Fibroblast of mammary gland (primary cell): ENCODE results near the gene HSD17B4.

Experiments
- DNase-seq: peaks from one replicate; pipeline ENCODE4 v3.0.0-alpha.2; 2010; ENCODE audit warnings: low read depth
- H3K4me3 ChIP-seq: 2 replicates; pipeline ENCODE4 v1.5.1; 2011; ENCODE audit warnings: low read depth, mild to moderate bottlenecking, low read length, moderate library complexity; ENCODE audit not compliant: control insufficient read depth
- TF ChIP-seq, protein P1 (sequence below): conservative IDR thresholded peaks from 2 replicates; pipeline ENCODE4 v1.5.1; 2011; ENCODE audit warnings: low read depth, low read length, inconsistent platforms; ENCODE audit not compliant: control insufficient read depth, insufficient read depth

HSD17B4 gene, protein sequence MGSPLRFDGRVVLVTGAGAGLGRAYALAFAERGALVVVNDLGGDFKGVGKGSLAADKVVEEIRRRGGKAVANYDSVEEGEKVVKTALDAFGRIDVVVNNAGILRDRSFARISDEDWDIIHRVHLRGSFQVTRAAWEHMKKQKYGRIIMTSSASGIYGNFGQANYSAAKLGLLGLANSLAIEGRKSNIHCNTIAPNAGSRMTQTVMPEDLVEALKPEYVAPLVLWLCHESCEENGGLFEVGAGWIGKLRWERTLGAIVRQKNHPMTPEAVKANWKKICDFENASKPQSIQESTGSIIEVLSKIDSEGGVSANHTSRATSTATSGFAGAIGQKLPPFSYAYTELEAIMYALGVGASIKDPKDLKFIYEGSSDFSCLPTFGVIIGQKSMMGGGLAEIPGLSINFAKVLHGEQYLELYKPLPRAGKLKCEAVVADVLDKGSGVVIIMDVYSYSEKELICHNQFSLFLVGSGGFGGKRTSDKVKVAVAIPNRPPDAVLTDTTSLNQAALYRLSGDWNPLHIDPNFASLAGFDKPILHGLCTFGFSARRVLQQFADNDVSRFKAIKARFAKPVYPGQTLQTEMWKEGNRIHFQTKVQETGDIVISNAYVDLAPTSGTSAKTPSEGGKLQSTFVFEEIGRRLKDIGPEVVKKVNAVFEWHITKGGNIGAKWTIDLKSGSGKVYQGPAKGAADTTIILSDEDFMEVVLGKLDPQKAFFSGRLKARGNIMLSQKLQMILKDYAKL

DNA sequence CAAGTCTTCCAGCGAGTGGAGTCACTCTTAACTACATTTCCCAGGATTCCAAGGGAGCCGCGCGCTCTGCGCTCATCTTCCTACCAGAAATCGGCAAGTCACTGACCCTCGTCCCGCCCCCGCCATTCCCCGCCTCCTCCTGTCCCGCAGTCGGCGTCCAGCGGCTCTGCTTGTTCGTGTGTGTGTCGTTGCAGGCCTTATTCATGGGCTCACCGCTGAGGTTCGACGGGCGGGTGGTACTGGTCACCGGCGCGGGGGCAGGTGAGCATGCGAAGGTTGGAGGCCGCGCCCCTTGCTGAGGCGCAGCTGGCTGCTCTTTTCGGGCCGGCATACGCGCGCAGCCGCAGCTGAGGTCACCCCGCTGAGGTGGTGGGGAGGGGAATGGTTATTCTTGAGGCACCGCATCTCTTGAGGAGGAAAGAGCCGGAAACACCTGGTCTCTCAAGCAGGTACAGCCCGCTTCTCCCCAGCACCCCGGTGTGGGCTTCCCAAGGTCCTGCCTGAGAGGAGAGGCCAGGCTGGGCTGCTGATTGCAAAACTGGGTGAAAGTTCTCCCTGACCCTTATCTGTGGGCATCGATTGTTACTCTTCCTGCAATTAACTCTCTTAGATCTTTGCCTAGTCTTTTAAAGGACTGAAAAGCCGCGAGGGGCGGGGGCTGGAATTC, at the start of gene HSD17B4:
TSS of gene HSD17B4 (plus strand) at position 125 of the 667 bp plus-strand sequence. CDS start at position 204, 79 bp downstream.
- DNase-seq, result peak; percentile 86
- H3K4me3 ChIP-seq, result peak within 1 kb of the TSS; percentile 94
- TF ChIP-seq, protein P1, sequence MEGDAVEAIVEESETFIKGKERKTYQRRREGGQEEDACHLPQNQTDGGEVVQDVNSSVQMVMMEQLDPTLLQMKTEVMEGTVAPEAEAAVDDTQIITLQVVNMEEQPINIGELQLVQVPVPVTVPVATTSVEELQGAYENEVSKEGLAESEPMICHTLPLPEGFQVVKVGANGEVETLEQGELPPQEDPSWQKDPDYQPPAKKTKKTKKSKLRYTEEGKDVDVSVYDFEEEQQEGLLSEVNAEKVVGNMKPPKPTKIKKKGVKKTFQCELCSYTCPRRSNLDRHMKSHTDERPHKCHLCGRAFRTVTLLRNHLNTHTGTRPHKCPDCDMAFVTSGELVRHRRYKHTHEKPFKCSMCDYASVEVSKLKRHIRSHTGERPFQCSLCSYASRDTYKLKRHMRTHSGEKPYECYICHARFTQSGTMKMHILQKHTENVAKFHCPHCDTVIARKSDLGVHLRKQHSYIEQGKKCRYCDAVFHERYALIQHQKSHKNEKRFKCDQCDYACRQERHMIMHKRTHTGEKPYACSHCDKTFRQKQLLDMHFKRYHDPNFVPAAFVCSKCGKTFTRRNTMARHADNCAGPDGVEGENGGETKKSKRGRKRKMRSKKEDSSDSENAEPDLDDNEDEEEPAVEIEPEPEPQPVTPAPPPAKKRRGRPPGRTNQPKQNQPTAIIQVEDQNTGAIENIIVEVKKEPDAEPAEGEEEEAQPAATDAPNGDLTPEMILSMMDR, result no peak

DNA sequence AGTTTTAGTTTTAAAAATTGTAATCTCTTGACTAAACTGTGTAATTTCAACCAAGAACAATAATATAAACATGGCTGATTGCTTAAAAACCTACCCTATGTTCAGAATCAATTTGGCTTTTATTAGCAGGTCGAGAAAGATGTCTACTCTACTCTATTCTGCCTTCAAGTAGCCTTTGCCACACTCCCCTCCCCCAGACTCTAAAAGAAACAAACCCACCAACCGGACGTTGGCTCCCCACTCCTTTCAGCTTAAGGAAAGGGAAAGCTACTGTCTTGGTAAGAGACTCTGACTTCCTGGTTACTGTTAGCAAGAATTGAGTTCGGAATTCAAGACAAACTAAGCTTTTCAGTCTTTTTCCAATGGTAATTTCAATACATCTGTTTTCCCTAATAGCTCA, 49.7 kb upstream of the HSD17B4 start:
- H3K4me3 ChIP-seq, result no peak overlapping the region
- DNase-seq, result no peak

DNA sequence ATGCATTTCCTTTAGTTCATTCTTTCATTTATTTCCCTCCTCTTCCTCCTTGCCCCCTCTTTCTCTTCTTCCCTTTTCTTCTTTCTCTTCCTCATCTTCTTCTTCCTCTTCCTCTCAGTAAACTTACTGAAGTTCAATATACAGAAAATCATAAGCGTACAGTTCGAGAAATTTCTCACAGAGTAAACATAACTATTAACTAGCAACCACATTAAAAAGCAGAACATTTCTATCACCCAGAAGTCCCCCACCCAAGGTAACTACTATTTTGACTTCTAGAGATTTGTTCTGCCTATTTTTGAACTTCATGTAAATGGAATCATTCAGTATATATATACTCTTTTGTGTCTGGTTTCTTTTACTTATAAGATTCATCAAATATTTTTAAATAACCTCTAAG, 48.3 kb upstream of the HSD17B4 start:
- DNase-seq, result no peak
- TF ChIP-seq, protein P1, result no peak
- H3K4me3 ChIP-seq, result no peak overlapping the region

More for the DNA sequence above, 49.7 kb upstream of the HSD17B4 start:
- TF ChIP-seq, protein P1, result no peak

DNA sequence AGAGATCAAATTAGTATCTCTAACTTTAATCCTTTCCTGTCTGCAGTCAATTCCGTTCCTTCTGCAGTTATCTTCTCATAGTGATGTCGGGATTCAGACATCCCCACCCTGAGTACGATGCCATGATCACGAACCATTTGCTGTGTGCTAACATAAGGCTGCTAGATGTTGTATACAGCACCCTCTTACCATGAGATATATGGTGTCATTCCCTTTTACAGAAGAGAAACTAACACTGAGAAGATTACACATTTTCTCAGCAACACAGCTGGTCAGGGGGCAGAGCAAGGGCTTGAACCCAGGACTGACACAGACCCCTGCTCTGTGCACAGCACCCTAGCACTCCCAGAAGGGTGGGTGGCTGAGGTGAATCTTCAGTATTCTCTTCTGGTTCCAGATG, 46.9 kb upstream of the HSD17B4 start:
- DNase-seq, result no peak
- TF ChIP-seq, protein P1, result no peak
- no peak overlapping the region for H3K4me3 ChIP-seq

DNA sequence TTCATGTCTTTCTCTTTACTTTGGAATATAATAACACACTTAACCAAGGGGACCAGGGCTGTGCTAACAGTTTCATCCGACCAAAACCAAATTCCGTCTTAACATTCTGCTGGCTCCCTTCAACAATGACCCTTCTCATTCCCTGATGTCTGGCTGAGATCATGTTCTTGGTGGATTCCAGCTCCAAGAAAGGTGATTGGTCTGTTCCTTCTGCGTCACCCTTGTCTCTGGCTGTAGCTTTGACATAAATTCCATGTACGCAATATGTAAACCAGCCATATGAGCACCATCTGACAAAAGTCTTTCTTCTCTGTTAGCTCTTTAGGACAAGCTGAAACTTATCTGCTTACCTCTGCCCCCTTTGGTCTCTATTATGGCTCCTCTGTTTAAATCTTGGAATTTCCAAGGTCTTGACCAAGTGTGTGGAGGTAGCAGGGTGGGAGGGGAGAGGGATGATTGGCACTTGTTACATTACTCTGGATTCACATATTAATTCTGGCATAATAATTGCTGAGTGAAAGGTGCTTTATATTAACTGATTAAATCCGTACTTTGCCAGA, 45.7 kb upstream of the HSD17B4 start:
- H3K4me3 ChIP-seq, result no peak overlapping the region
- no peak for DNase-seq
- TF ChIP-seq, protein P1, result no peak

DNA sequence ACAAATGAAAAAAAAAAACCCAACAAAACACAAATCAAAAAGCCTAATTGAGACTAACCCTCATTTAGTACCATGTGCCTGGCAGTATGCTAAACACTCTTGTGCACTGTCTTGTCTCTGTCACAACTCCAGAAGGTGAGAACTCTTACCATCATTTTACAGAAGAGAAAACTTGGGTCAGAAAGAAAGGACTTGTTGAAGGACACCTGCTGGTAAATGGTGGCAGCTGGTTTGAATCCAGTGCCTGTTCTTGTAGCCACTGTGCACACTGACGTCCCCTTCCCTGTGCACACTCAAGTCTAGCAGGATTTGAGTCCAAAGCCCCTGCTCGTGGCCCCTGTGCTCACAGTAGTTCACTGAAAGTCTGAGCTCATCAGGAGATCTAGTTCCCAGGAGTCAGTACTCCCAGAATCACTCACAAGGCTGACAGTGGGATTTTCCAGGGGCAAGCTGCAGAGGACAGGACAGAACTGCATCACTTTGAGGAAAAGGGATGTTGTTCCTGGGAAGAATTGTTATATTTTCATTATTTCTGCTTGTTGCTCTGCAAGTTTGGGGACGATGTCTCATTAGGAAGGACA, 43.0 kb upstream of the HSD17B4 start:
- DNase-seq, result no peak
- TF ChIP-seq, protein P1, result no peak
- H3K4me3 ChIP-seq, result no peak overlapping the region
